ENCODE results near the gene GOLGA6L10. TPM values are rescaled to one million over a fixed set of nuclear protein-coding genes. Genes with fewer than 3 reads are reported as not detected.

GOLGA6L10 gene
- total and polyA plus RNA-seq, 9 of the 15 experiments (the other 6 are each of a cell fraction or from before 2014, with no cell fraction given): 0.32 to 7.1 (median 2.0) TPM

DNA sequence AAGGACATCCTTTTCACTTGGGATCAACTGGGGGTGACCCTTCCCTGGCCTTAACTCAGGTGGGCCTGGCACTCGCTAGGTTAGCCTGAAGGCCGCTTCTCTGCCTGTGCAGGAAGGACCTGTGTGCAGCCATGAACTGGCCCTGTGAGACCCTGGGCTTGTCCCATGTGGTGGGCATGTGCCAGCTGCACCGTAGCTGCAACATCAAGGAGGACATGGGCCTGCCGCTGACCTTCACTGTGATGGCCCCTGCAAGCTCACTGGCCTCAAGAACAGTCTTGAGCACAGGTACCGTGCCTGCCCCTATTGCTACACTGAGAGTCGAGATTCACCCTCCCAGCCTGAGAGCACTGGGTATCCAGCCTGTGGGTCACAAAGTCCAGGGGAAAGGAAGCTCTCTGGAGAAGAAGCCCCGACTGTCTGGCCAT lies 43.6 kb downstream of the GOLGA6L10 start:
- intact Hi-C loops (cut with micrococcal nuclease) (no loop called here), in situ Hi-C loops (cut with MboI) (no loop called here)
- H3K9me1 ChIP-seq (ENCODE audit: control insufficient read depth, insufficient read depth, low read length): no peaks in the 10 kb centered on the region
- no peak for FAIRE-seq
- peaks cover 3 to 15% of the 10 kb centered on the region in 2 experiments; a peak in 2 of 5 replicates for H3K27me3 ChIP-seq (ENCODE audit: control insufficient read depth in 2 of 2, insufficient read depth in 2 of 2, low read length in 2 of 2)
- H3K27ac ChIP-seq (ENCODE audit: extremely low read depth, low read depth, low read length): no peak overlapping the region
- no peak for ATAC-seq
- H3K4me2 ChIP-seq (ENCODE audit: insufficient read depth, low read length): no peak overlapping the region
- DNase-seq (ENCODE audit: extremely low read depth in 1 of 4, low spot score in 3 of 4): no peak
- no peaks in the 10 kb centered on the region for H4K20me1 ChIP-seq (replicated peaks; ENCODE audit: control insufficient read depth, insufficient read depth, low read length)
- 6% methylated on average over 6 of the region's 7 CpGs for WGBS (ENCODE audit: insufficient coverage, low coverage, missing lambda C conversion rate)
- no peak overlapping the region for H2AFZ ChIP-seq (ENCODE audit: low read depth, low read length)
- no peak overlapping the region for H3K4me3 ChIP-seq
- CTCF ChIA-PET (ENCODE audit: low intra/inter-chr PET ratio): no interaction called here
- H3K4me1 ChIP-seq (replicated peaks in 1 of 2; ENCODE audit: control insufficient read depth in 2 of 2, insufficient read depth in 2 of 2, low read length in 2 of 2): peaks cover 3 to 4% of the 10 kb centered on the region in 2 experiments; a peak in 2 of 5 replicates
- H3K36me3 ChIP-seq (ENCODE audit: control insufficient read depth, insufficient read depth, low read length): no peaks in the 10 kb centered on the region
- no peaks in the 10 kb centered on the region for H3K79me2 ChIP-seq (ENCODE audit: control insufficient read depth, insufficient read depth, low read length)
- no peaks in the 10 kb centered on the region for H3K9me3 ChIP-seq (replicated peaks; ENCODE audit: control insufficient read depth, insufficient read depth, low read depth, low read length)
- POLR2A ChIA-PET: no interaction called here
- peak overlapping the region in 1 of 2 experiments; percentile 64; a peak in 1 of 4 replicates for H3K9ac ChIP-seq (ENCODE audit: insufficient read depth in 1 of 2, low read depth in 2 of 2, low read length in 2 of 2)
- no TSS peak for BruUV-seq (replicated peaks)
- TF ChIP-seq, protein P1, sequence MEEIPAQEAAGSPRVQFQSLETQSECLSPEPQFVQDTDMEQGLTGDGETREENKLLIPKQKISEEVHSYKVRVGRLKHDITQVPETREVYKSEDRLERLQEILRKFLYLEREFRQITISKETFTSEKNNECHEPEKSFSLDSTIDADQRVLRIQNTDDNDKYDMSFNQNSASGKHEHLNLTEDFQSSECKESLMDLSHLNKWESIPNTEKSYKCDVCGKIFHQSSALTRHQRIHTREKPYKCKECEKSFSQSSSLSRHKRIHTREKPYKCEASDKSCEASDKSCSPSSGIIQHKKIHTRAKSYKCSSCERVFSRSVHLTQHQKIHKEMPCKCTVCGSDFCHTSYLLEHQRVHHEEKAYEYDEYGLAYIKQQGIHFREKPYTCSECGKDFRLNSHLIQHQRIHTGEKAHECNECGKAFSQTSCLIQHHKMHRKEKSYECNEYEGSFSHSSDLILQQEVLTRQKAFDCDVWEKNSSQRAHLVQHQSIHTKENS (CRISPR knock-in tag; IDR thresholded peaks at IDR 0.05): no peak

DNA sequence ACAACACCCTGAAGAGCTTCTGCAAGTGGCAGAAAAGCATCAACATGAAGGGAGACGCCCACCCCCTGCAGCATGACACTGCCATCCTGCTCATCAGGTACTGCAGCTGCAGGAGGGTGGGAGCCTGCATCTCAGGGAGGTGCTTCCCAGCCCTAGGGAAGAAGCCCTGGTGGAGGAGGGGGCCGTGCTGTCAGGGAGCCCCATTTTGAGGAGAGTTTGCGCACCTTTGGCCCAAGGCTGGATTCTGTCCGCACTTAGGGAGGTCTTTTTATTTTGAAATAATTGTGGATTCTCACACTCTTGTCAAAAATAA lies 44.5 kb downstream of the GOLGA6L10 start:
- in situ Hi-C loops (cut with MboI) (no loop called here), intact Hi-C loops (cut with micrococcal nuclease) (no loop called here)
- Histone ChIP-seq H4K20me1 (replicated peaks; ENCODE audit: control insufficient read depth, insufficient read depth, low read length) (no peaks in the 10 kb centered on the region), H3K9me3 (replicated peaks; ENCODE audit: control insufficient read depth, insufficient read depth, low read depth, low read length) (no peaks in the 10 kb centered on the region), H2AFZ (ENCODE audit: low read depth, low read length) (no peak overlapping the region), H3K4me3 (no peak overlapping the region), H3K79me2 (ENCODE audit: control insufficient read depth, insufficient read depth, low read length) (no peaks in the 10 kb centered on the region), H3K9me1 (ENCODE audit: control insufficient read depth, insufficient read depth, low read length) (no peaks in the 10 kb centered on the region), H3K27me3 (ENCODE audit: control insufficient read depth in 2 of 2, insufficient read depth in 2 of 2, low read length in 2 of 2) (peaks cover 3 to 15% of the 10 kb centered on the region in 2 experiments; a peak in 2 of 5 replicates), H3K27ac (ENCODE audit: extremely low read depth, low read depth, low read length) (no peak overlapping the region), H3K4me1 (replicated peaks in 1 of 2; ENCODE audit: control insufficient read depth in 2 of 2, insufficient read depth in 2 of 2, low read length in 2 of 2) (peaks cover 3 to 4% of the 10 kb centered on the region in 2 experiments; a peak in 2 of 5 replicates), H3K4me2 (ENCODE audit: insufficient read depth, low read length) (no peak overlapping the region), H3K9ac (ENCODE audit: insufficient read depth in 1 of 2, low read depth in 2 of 2, low read length in 2 of 2) (no peak overlapping the region), H3K36me3 (ENCODE audit: control insufficient read depth, insufficient read depth, low read length) (no peaks in the 10 kb centered on the region)
- DNase-seq (ENCODE audit: extremely low read depth in 1 of 4, low spot score in 3 of 4) (no peak), FAIRE-seq (no peak), ATAC-seq (no peak)
- CTCF ChIA-PET (ENCODE audit: low intra/inter-chr PET ratio): no interaction called here
- POLR2A ChIA-PET: no interaction called here
- WGBS (ENCODE audit: insufficient coverage, low coverage, missing lambda C conversion rate): 38% methylated on average over 4 of the region's 4 CpGs
- BruUV-seq (replicated peaks): no TSS peak
- TF ChIP-seq BACH1 (tag; IDR thresholded peaks at IDR 0.05): no peak
- no peak for TF ChIP-seq ZNF232 (CRISPR knock-in tag; IDR thresholded peaks at IDR 0.05)
- TF ChIP-seq, protein P2, sequence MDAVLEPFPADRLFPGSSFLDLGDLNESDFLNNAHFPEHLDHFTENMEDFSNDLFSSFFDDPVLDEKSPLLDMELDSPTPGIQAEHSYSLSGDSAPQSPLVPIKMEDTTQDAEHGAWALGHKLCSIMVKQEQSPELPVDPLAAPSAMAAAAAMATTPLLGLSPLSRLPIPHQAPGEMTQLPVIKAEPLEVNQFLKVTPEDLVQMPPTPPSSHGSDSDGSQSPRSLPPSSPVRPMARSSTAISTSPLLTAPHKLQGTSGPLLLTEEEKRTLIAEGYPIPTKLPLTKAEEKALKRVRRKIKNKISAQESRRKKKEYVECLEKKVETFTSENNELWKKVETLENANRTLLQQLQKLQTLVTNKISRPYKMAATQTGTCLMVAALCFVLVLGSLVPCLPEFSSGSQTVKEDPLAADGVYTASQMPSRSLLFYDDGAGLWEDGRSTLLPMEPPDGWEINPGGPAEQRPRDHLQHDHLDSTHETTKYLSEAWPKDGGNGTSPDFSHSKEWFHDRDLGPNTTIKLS (IDR thresholded peaks at IDR 0.05; ENCODE audit: borderline replicate concordance, low read depth): no peak
- TF ChIP-seq, protein P3, sequence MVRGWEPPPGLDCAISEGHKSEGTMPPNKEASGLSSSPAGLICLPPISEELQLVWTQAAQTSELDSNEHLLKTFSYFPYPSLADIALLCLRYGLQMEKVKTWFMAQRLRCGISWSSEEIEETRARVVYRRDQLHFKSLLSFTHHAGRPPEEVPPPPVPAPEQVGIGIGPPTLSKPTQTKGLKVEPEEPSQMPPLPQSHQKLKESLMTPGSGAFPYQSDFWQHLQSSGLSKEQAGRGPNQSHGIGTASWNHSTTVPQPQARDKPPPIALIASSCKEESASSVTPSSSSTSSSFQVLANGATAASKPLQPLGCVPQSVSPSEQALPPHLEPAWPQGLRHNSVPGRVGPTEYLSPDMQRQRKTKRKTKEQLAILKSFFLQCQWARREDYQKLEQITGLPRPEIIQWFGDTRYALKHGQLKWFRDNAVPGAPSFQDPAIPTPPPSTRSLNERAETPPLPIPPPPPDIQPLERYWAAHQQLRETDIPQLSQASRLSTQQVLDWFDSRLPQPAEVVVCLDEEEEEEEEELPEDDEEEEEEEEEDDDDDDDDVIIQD (CRISPR knock-in tag; IDR thresholded peaks at IDR 0.05): no peak
- no peak for TF ChIP-seq ZNF212 (CRISPR knock-in tag; IDR thresholded peaks at IDR 0.05)
- no peak for TF ChIP-seq TEAD4 (IDR thresholded peaks at IDR 0.05; ENCODE audit: low read length)
- TF ChIP-seq TEAD4 (CRISPR knock-in tag; IDR thresholded peaks at IDR 0.05; ENCODE audit: borderline replicate concordance): no peak
- TF ChIP-seq, protein P4, sequence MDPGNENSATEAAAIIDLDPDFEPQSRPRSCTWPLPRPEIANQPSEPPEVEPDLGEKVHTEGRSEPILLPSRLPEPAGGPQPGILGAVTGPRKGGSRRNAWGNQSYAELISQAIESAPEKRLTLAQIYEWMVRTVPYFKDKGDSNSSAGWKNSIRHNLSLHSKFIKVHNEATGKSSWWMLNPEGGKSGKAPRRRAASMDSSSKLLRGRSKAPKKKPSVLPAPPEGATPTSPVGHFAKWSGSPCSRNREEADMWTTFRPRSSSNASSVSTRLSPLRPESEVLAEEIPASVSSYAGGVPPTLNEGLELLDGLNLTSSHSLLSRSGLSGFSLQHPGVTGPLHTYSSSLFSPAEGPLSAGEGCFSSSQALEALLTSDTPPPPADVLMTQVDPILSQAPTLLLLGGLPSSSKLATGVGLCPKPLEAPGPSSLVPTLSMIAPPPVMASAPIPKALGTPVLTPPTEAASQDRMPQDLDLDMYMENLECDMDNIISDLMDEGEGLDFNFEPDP (CRISPR knock-in tag; IDR thresholded peaks at IDR 0.05): no peak
- TF ChIP-seq NFATC3 (IDR thresholded peaks at IDR 0.05): no peak
- no peak for TF ChIP-seq SIN3B (IDR thresholded peaks at IDR 0.05; ENCODE audit: low read depth)

All from K562 (cell line).